Muscle of leg (tissue), 11 donors: Measurements from ENCODE around the gene NDUFA1. TPM values are rescaled to one million over a fixed set of nuclear protein-coding genes. Genes with fewer than 3 reads are reported as not detected.
"Not testable (repeated sequence)": the region's sequence is repeated elsewhere in the genome, so short reads cannot be mapped to it uniquely, and the experiment has no call there.

Experiments
- DNase-seq: peaks from one replicate; pipeline ENCODE4 v3.0.0; 2013
- H3K27ac ChIP-seq: one replicate; pipeline ENCODE4 v1.5.1; 2013; ENCODE audit warnings: mild to moderate bottlenecking, low read length, control low read depth
- H3K27me3 ChIP-seq: one replicate; pipeline ENCODE4 v1.6.1; 2013; ENCODE audit warnings: low read length; ENCODE audit not compliant: control insufficient read depth, insufficient read depth
- H3K36me3 ChIP-seq: one replicate; pipeline ENCODE4 v1.6.1; 2013; ENCODE audit warnings: low read length; ENCODE audit not compliant: control insufficient read depth, insufficient read depth
- H3K4me1 ChIP-seq: one replicate; pipeline ENCODE4 v1.6.1; 2013; ENCODE audit warnings: low read length; ENCODE audit not compliant: control insufficient read depth, insufficient read depth
- H3K4me3 ChIP-seq: one replicate; pipeline ENCODE4 v1.5.1; 2013; ENCODE audit warnings: low read length, control low read depth
- H3K9me3 ChIP-seq: replicated peaks from 2 replicates; pipeline ENCODE4 v1.6.1; 2013; ENCODE audit warnings: low read depth, low read length; ENCODE audit not compliant: control insufficient read depth
- WGBS: methylation state at CpG from one replicate; pipeline ENCODE4 v1.1.5; 2013; ENCODE audit warnings: missing lambda C conversion rate; ENCODE audit not compliant: insufficient coverage; 5-methylcytosine and 5-hydroxymethylcytosine counted together
- polyA plus RNA-seq, 8 donors: library from polyadenylated mRNA; unstranded; fragments of 120-200 nt; gene quantifications; one replicate each; pipeline versions ENCODE4 v1.2.1 to v1.2.3, GENCODE V29; 2013; ENCODE audit warnings: inconsistent platforms in 1 of 8, low replicate concordance in 1 of 8; ENCODE audit not compliant: insufficient read length in 8 of 8, insufficient read depth in 1 of 8
- total RNA-seq: library from RNA; stranded (reverse); fragments of 120-200 nt; gene quantifications from one replicate; pipeline ENCODE4 v1.2.4, GENCODE V29; 2013

NDUFA1 gene
- total and polyA plus RNA-seq, 9 donors, result 89.4 to 183 (median 116) TPM

DNA sequence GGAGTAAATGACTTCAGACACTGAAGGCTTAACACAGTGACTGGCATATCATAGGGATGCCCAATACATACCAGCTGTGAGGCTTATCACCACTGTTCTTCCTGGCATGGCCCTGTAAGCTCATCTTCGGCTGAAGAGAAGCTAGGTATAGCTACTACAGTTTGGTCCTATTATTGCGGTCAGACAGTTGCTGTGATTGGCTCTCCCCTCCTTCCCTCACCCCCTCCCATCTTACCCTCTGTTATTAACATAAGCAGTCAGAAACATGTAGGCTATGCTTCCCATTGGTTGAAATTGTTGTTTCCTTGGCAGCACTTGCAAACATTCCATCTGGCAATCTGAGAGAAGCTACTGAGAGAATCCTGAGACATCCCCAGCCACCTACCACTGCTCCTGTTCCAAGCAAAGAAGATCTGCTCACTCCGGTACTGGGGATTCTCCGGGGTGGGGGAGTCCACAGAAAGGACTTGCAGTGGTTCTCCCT, 24.3 kb downstream of the NDUFA1 start, which contains the start of gene AKAP14:
AKAP14 (plus strand) TSS at position 51 of the 484 bp plus-strand sequence. CDS start 7,331 bp downstream, outside the sequence.
- Histone ChIP-seq H3K4me1 (no peaks in the 10 kb centered on the region), H3K27me3 (no peaks in the 10 kb centered on the region), H3K9me3 (no peaks in the 10 kb centered on the region), H3K27ac (no peak within 1 kb of the TSS), H3K36me3 (no peaks in the 10 kb centered on the region), H3K4me3 (no peak within 1 kb of the TSS)
- peak; percentile 6 for DNase-seq
- WGBS, result 80% methylated on average over 2 of the region's 4 CpGs

- no peak overlapping the region for H3K4me3 ChIP-seq
- no peak overlapping the region for H3K27ac ChIP-seq
- H3K4me1 ChIP-seq, result no peaks in the 10 kb centered on the region
- no peaks in the 10 kb centered on the region for H3K27me3 ChIP-seq
- H3K36me3 ChIP-seq, result no peaks in the 10 kb centered on the region
- no peak for DNase-seq
- WGBS, result no CpG with 5 or more reads among the region's 2 CpGs
- no peaks in the 10 kb centered on the region for H3K9me3 ChIP-seq
Observed at GRCh38 chrX:119899125-119899524, 27.5 kb downstream of the NDUFA1 start.

DNA sequence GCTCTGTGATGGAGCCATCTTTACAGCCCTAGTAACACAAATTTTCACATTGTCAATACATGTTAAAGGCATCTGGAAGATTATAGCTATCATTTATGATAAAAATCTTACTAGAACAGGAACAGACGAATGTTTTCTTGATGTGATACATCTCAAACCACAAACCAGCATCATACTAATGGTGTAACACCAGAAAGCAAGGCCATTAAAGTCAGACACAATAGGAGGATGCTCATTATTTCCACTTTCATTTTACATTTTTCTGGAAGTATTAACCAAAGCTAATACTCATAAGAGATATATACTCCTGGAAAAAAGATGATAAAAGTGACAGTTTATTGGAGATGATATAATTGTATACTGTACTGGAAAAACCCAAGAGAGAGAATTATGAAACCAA, 29.3 kb downstream of the NDUFA1 start:
- WGBS, result no CpG with 5 or more reads among the region's 1 CpG
- H3K4me1 ChIP-seq, result no peaks in the 10 kb centered on the region
- no peak for DNase-seq
- H3K9me3 ChIP-seq, result peaks cover 2% of the 10 kb centered on the region
- H3K36me3 ChIP-seq, result no peaks in the 10 kb centered on the region
- no peak overlapping the region for H3K27ac ChIP-seq
- no peak overlapping the region for H3K4me3 ChIP-seq
- no peaks in the 10 kb centered on the region for H3K27me3 ChIP-seq

- WGBS, result 70% methylated on average over 4 of the region's 5 CpGs
- Histone ChIP-seq H3K36me3 (no peaks in the 10 kb centered on the region), H3K4me3 (no peak overlapping the region), H3K9me3 (no peaks in the 10 kb centered on the region), H3K4me1 (no peaks in the 10 kb centered on the region), H3K27me3 (peaks cover 2% of the 10 kb centered on the region), H3K27ac (no peak overlapping the region)
- no peak for DNase-seq
Observed at GRCh38 chrX:119916310-119916709, 44.7 kb downstream of the NDUFA1 start.

GRCh38 chrX:119917877-119918276, 46.2 kb downstream of the NDUFA1 start:
- H3K9me3 ChIP-seq, result no peaks in the 10 kb centered on the region
- H3K4me3 ChIP-seq, result no peak overlapping the region
- 80% methylated on average over 1 of the region's 2 CpGs for whole genome bisulfite sequencing
- H3K36me3 ChIP-seq, result no peaks in the 10 kb centered on the region
- no peaks in the 10 kb centered on the region for H3K4me1 ChIP-seq
- H3K27me3 ChIP-seq, result peaks cover 2% of the 10 kb centered on the region
- no peak overlapping the region for H3K27ac ChIP-seq
- DNase-seq, result no peak

- no CpG with 5 or more reads among the region's 5 CpGs for WGBS
- Histone ChIP-seq H3K4me1 (no peaks in the 10 kb centered on the region), H3K27me3 (peaks cover 2% of the 10 kb centered on the region), H3K4me3 (no peak overlapping the region), H3K36me3 (no peaks in the 10 kb centered on the region), H3K27ac (no peak overlapping the region), H3K9me3 (no peaks in the 10 kb centered on the region)
- no peak for DNase-seq
Observed at GRCh38 chrX:119919835-119920585, 48.4 kb downstream of the NDUFA1 start.

DNA sequence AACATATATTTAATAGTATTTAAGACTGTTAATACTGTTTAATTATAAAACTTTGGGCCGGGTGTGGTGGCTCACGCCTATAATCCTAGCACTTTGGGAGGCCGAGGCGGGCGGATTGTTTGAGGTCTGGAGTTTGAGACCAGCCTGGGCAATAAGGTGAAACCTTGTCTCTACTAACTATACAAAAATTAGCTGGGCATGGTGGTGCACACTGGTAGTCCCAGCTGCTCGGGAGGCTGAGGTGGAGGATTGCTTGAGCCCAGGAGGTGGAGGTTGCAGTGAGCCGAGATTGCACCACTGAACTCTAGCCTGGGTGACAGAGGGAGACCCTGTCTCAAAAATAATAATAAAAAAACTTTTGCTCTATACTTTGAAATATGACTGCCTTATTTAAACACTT, 50.8 kb downstream of the NDUFA1 start:
- H3K27me3 ChIP-seq, H3K36me3 ChIP-seq, H3K27ac ChIP-seq, H3K4me1 ChIP-seq, H3K4me3 ChIP-seq, H3K9me3 ChIP-seq, DNase-seq: not testable (repeated sequence)
- no CpG with 5 or more reads among the region's 7 CpGs for WGBS

Other genes starting within 250 kb of the NDUFA1 start
- 39.0 TPM for gene SEPTIN6, start 178.7 kb upstream of the NDUFA1 start, total RNA-seq
- gene SEPTIN6, start 178.7 kb upstream of the NDUFA1 start, polyA plus RNA-seq, result 10 to 100 TPM; 26.5 to 50.0 (median 38.9) TPM
- 0.49 TPM for gene SOWAHD, start 113.2 kb upstream of the NDUFA1 start, total RNA-seq
- gene SOWAHD, start 113.2 kb upstream of the NDUFA1 start, polyA plus RNA-seq, result 1 to 10 TPM in 1 of 8 donors, under 1 TPM in 7; 0.41 to 1.1 (median 0.62) TPM
- 6,022 TPM for gene RPL39, start 80.2 kb upstream of the NDUFA1 start, total RNA-seq
- gene RPL39, start 80.2 kb upstream of the NDUFA1 start, polyA plus RNA-seq, result 1,000 to 10,000 TPM; 2,943 to 4,160 (median 3,307) TPM
- 3.8 TPM for gene UPF3B, start 18.9 kb upstream of the NDUFA1 start, total RNA-seq
- gene UPF3B, start 18.9 kb upstream of the NDUFA1 start, polyA plus RNA-seq, result 10 to 100 TPM; 12.1 to 14.4 (median 13.0) TPM
- 11.9 TPM for gene RNF113A, start 99 bp upstream of the NDUFA1 start, total RNA-seq
- 10 to 100 TPM in 3 of 8 donors, 1 to 10 TPM in 5; 8.1 to 11.0 (median 9.4) TPM for gene RNF113A, start 99 bp upstream of the NDUFA1 start, polyA plus RNA-seq
- gene AKAP14, start 24.1 kb downstream of the NDUFA1 start, total RNA-seq, result not detected
- not detected for gene AKAP14, start 24.1 kb downstream of the NDUFA1 start, polyA plus RNA-seq
- gene NKAP, start 71.9 kb downstream of the NDUFA1 start, total RNA-seq, result 5.4 TPM
- gene NKAP, start 71.9 kb downstream of the NDUFA1 start, polyA plus RNA-seq, result 1 to 10 TPM; 6.9 to 9.5 (median 8.2) TPM
- not detected for gene RHOXF2B, start 205.9 kb downstream of the NDUFA1 start, total RNA-seq
- gene RHOXF2B, start 205.9 kb downstream of the NDUFA1 start, polyA plus RNA-seq, result under 1 TPM in 2 of 8 donors, not detected in 6; 0.15 to 0.20 TPM
- gene RHOXF1, start 244.1 kb downstream of the NDUFA1 start, total RNA-seq, result 0.09 TPM
- under 1 TPM in 4 of 8 donors, not detected in 4; 0.18 to 0.76 (median 0.37) TPM for gene RHOXF1, start 244.1 kb downstream of the NDUFA1 start, polyA plus RNA-seq